ENCODE measurements around the gene FBLN2.

DNA sequence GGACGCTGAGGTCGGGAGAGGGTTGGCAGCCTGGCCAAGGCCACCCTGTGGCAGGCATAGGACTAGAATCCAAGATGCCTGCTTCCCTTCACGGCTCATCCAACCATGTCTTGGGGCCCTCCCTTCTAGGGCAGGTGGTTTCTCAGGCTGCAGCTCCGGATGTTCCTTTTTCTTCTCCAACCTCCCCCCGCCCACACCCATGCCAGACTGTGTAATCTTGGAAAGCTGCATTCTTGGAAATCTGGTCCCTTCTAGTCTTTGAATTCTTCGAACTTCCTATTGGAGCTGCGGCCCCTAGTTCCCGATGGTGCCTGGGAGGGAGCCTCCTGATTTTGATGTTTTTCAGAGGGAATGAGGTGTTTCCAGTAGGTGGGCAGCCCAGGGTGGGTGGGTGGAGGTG lies 109.8 kb downstream of the FBLN2 start:
- TF ChIP-seq CTCF (IDR thresholded peaks at IDR 0.05) (no peak), FOXJ3 (CRISPR knock-in tag; IDR thresholded peaks at IDR 0.05) (no peak), FOXM1 (IDR thresholded peaks at IDR 0.05; ENCODE audit: low read depth) (no peak), MEF2A (IDR thresholded peaks at IDR 0.05; ENCODE audit: borderline replicate concordance, low read depth) (no peak), EZH2phosphoT487 (IDR thresholded peaks at IDR 0.05; ENCODE audit: borderline replicate concordance, low read depth) (no peak), TAF1 (IDR thresholded peaks at IDR 0.05; ENCODE audit: borderline replicate concordance, low read depth, low read length) (no peak), SMC3 (IDR thresholded peaks at IDR 0.05; ENCODE audit: low read depth, low read length) (no peak), USF2 (IDR thresholded peaks at IDR 0.05; ENCODE audit: borderline replicate concordance, low read depth, low read length) (no peak), NRF1 (IDR thresholded peaks at IDR 0.05; ENCODE audit: low read depth, low read length) (no peak), MAX (IDR thresholded peaks at IDR 0.05; ENCODE audit: low read depth) (no peak), GABPA (IDR thresholded peaks at IDR 0.05; ENCODE audit: low read depth) (no peak), EP300 (IDR thresholded peaks at IDR 0.05; ENCODE audit: borderline replicate concordance in 1 of 2, low read depth in 1 of 2, low read length in 1 of 2) (no peak), RXRA (IDR thresholded peaks at IDR 0.05; ENCODE audit: borderline replicate concordance, low read depth) (no peak), POLR2AphosphoS5 (IDR thresholded peaks at IDR 0.05; ENCODE audit: low read depth, low read length) (no peak)

Measured in SK-N-SH (cell line).